ENCODE results near the gene WDPCP. TPM values are rescaled to one million over a fixed set of nuclear protein-coding genes. Genes with fewer than 3 reads are reported as not detected.

WDPCP gene
- total and polyA plus RNA-seq, 3 donors from 2014 or later = 8.3 to 23.5 (median 20.1) TPM

GRCh38 chr2:63132020-63132419 lies 456.3 kb downstream of the WDPCP start:
- no peak overlapping the region for H3K4me3 ChIP-seq
- H3K36me3 ChIP-seq (ENCODE audit: low read depth, missing control alignments) = no peaks in the 10 kb centered on the region
- no peaks in the 10 kb centered on the region for H3K27me3 ChIP-seq
- H3K9me3 ChIP-seq = no peaks in the 10 kb centered on the region
- DNase-seq = no peak
- no peak overlapping the region for H3K27ac ChIP-seq
- TF ChIP-seq POLR2A (IDR thresholded peaks at IDR 0.05) = no peak
- no peak for TF ChIP-seq CTCF (IDR thresholded peaks at IDR 0.05)
- intact Hi-C loops (cut with DNase I; ENCODE audit: low total_unique reads) = no loop called here
- 93 to 97% methylated on average over 2 of the region's 2 CpGs for WGBS, 2 donors
- no peaks in the 10 kb centered on the region for H3K4me1 ChIP-seq

GRCh38 chr2:63131196-63131595 lies 457.1 kb downstream of the WDPCP start:
- WGBS, 2 donors = 86 to 93% methylated on average over 1 of the region's 1 CpG
- H3K27ac ChIP-seq = no peak overlapping the region

GRCh38 chr2:63127594-63127993 lies 460.7 kb downstream of the WDPCP start:
- WGBS, 2 donors = 91 to 95% methylated on average over 4 of the region's 4 CpGs
- no peak for DNase-seq
- Histone ChIP-seq H3K9me3 (no peaks in the 10 kb centered on the region), H3K36me3 (ENCODE audit: low read depth, missing control alignments) (no peaks in the 10 kb centered on the region), H3K27ac (no peak overlapping the region), H3K4me1 (no peaks in the 10 kb centered on the region), H3K27me3 (no peaks in the 10 kb centered on the region), H3K4me3 (no peak overlapping the region)
- TF ChIP-seq CTCF (IDR thresholded peaks at IDR 0.05) = no peak
- TF ChIP-seq POLR2A (IDR thresholded peaks at IDR 0.05) = no peak
- intact Hi-C loops (cut with DNase I; ENCODE audit: low total_unique reads) = no loop called here

More at GRCh38 chr2:63131196-63131595, 457.1 kb downstream of the WDPCP start:
- H3K36me3 ChIP-seq (ENCODE audit: low read depth, missing control alignments) = no peaks in the 10 kb centered on the region
- TF ChIP-seq CTCF (IDR thresholded peaks at IDR 0.05) = no peak
- TF ChIP-seq POLR2A (IDR thresholded peaks at IDR 0.05) = no peak
- no peaks in the 10 kb centered on the region for H3K9me3 ChIP-seq
- H3K27me3 ChIP-seq = no peaks in the 10 kb centered on the region
- no peaks in the 10 kb centered on the region for H3K4me1 ChIP-seq
- intact Hi-C loops (cut with DNase I; ENCODE audit: low total_unique reads) = no loop called here
- no peak overlapping the region for H3K4me3 ChIP-seq
- no peak for DNase-seq

GRCh38 chr2:63124850-63125249 lies 463.4 kb downstream of the WDPCP start:
- WGBS, 2 donors = 89 to 96% methylated on average over 3 of the region's 3 CpGs
- no peak for DNase-seq
- H3K9me3 ChIP-seq = no peaks in the 10 kb centered on the region
- H3K36me3 ChIP-seq (ENCODE audit: low read depth, missing control alignments) = no peaks in the 10 kb centered on the region
- intact Hi-C loops (cut with DNase I; ENCODE audit: low total_unique reads) = no loop called here
- H3K27ac ChIP-seq = no peak overlapping the region
- TF ChIP-seq CTCF (IDR thresholded peaks at IDR 0.05) = no peak
- TF ChIP-seq POLR2A (IDR thresholded peaks at IDR 0.05) = no peak
- no peaks in the 10 kb centered on the region for H3K4me1 ChIP-seq
- no peaks in the 10 kb centered on the region for H3K27me3 ChIP-seq
- H3K4me3 ChIP-seq = no peak overlapping the region

- Histone ChIP-seq H3K27me3 (no peaks in the 10 kb centered on the region), H3K4me3 (no peak overlapping the region), H3K9me3 (no peaks in the 10 kb centered on the region), H3K36me3 (ENCODE audit: low read depth, missing control alignments) (no peaks in the 10 kb centered on the region), H3K27ac (no peak overlapping the region), H3K4me1 (no peaks in the 10 kb centered on the region)
- WGBS, 2 donors = 78 to 86% methylated on average over 2 of the region's 2 CpGs
- TF ChIP-seq CTCF (IDR thresholded peaks at IDR 0.05) = no peak
- TF ChIP-seq POLR2A (IDR thresholded peaks at IDR 0.05) = no peak
- DNase-seq = no peak
- intact Hi-C loops (cut with DNase I; ENCODE audit: low total_unique reads) = no loop called here
Measured at GRCh38 chr2:63124218-63124617, 464.1 kb downstream of the WDPCP start.
